Measurements from ENCODE around the gene GRAP. TPM values are rescaled to one million over a fixed set of nuclear protein-coding genes. Genes with fewer than 3 reads are reported as not detected.

Gene GRAP
- total RNA-seq, 1 donor from 2014 or later, result 1.8 TPM

DNA sequence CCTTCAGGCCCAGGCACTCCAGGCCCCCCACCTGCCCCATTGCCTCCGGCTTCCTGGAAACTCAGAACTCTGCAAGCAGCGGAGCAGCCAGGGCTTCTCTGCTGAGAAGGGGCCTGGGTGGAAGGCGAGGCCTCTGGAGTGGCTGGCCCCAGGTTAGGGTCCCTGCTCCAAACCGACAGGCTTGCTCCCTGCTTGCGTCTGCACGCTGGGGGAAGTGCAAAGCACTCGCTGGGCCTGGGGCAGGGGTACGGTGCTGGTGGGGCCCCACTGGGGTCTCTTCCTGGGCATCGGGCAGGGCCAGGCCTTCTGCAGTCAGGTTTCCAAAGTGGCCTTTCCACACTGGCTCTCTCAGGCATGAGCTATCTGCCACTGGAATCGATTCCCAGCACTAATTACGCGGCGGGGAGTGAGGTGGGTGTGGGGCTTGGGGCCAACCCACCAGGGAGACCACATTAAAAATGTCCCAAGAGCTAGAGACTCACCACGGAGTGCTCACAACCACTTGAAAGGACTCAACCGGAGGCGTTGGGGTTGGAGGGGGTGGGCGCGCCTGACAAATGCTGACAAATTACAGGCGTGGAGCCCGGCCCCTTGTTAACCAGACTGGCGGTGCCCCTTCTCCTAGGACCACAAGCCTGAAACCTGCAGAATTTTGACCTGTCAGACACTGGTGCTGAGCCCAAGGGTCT lies 60.1 kb downstream of the GRAP start:
- TF ChIP-seq, protein P1, sequence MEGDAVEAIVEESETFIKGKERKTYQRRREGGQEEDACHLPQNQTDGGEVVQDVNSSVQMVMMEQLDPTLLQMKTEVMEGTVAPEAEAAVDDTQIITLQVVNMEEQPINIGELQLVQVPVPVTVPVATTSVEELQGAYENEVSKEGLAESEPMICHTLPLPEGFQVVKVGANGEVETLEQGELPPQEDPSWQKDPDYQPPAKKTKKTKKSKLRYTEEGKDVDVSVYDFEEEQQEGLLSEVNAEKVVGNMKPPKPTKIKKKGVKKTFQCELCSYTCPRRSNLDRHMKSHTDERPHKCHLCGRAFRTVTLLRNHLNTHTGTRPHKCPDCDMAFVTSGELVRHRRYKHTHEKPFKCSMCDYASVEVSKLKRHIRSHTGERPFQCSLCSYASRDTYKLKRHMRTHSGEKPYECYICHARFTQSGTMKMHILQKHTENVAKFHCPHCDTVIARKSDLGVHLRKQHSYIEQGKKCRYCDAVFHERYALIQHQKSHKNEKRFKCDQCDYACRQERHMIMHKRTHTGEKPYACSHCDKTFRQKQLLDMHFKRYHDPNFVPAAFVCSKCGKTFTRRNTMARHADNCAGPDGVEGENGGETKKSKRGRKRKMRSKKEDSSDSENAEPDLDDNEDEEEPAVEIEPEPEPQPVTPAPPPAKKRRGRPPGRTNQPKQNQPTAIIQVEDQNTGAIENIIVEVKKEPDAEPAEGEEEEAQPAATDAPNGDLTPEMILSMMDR (IDR thresholded peaks at IDR 0.05), result no peak

DNA sequence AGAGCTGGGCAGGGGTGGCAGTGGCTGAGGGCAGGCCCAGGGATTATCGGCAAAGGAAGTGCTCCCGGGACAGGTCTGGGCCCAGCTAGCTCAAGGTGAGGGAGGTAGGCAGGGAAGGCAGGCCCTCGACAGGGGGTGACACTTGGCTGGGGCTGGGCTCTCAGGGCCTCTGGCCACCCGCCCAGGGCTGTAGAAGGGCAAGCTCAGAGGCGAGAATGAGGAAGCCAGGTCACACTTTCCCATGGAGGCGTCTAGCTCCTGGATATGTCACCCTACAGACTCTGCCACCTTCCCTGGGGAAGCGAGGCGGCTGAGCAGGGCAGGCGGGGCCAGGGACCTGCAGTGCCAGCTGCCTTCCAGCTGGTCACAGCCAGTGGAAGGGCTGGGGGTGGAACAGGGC lies 61.3 kb downstream of the GRAP start:
- Histone ChIP-seq H3K27ac (no peak overlapping the region), H3K9me3 (no peaks in the 10 kb centered on the region), H3K4me1 (no peaks in the 10 kb centered on the region), H3K4me3 (no peak overlapping the region), H3K27me3 (no peaks in the 10 kb centered on the region), H3K36me3 (peaks cover 8 to 11% of the 10 kb centered on the region in 2 donors)
- intact Hi-C loops (cut with DNase I), result no loop called here
- DNase-seq (ENCODE audit: low spot score in 2 of 2), result no peak
- TF ChIP-seq, protein P1 (IDR thresholded peaks at IDR 0.05), result no peak

More for the DNA sequence above, 60.1 kb downstream of the GRAP start:
- H3K4me1 ChIP-seq, result no peaks in the 10 kb centered on the region
- no peak for DNase-seq (ENCODE audit: low spot score in 2 of 2)
- H3K27ac ChIP-seq, result no peak overlapping the region
- H3K27me3 ChIP-seq, result no peaks in the 10 kb centered on the region
- intact Hi-C loops (cut with DNase I), result no loop called here
- no peaks in the 10 kb centered on the region for H3K9me3 ChIP-seq
- peaks cover 8 to 11% of the 10 kb centered on the region in 2 donors for H3K36me3 ChIP-seq
- no peak overlapping the region for H3K4me3 ChIP-seq

DNA sequence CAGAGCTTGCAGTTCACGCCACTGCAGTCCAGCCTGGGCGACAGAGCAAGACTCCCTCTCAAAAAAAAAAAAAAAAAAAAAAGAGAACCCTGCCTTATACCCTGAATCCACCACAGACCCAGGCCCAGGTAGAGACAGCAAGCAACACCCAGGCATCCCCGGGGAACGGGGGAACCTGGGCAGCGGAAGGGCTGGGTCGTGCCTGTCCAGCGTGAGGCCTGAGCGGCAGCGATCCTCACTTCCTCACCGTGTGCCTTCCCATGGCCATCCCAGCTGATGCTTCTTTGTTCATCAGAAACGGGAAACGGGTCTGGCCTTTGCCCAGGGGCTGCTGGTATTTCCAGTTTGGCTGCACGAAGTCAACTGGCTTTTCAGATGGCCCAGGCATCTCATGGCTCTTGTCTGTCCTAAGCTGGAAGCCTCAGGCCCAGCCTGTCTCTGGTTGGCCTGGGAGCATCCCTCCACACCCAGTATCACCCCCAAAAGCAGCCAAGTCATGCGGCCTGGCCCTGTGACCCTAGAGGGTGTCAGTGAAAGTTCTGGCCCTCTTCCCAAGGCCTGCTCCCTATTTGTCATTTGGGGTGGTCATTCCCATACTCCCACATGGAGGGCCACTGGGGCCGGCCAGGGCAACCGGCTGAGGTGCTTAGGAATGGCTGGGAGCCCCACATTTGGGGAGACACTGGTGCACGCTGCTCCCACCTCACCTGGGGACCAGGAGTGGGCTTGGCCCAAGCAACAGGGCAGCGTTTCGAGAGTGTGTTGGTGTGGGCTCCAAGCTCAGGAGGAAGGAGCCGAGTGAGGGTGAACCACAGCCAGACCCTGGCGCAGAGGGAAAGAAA lies 62.3 kb downstream of the GRAP start:
- DNase-seq (ENCODE audit: low spot score in 2 of 2), result no peak
- Histone ChIP-seq H3K9me3 (no peaks in the 10 kb centered on the region), H3K27me3 (no peaks in the 10 kb centered on the region), H3K4me1 (no peaks in the 10 kb centered on the region), H3K27ac (no peak overlapping the region), H3K36me3 (peaks cover 8 to 11% of the 10 kb centered on the region in 2 donors), H3K4me3 (no peak overlapping the region)
- TF ChIP-seq, protein P1 (IDR thresholded peaks at IDR 0.05), result no peak
- intact Hi-C loops (cut with DNase I), result no loop called here

DNA sequence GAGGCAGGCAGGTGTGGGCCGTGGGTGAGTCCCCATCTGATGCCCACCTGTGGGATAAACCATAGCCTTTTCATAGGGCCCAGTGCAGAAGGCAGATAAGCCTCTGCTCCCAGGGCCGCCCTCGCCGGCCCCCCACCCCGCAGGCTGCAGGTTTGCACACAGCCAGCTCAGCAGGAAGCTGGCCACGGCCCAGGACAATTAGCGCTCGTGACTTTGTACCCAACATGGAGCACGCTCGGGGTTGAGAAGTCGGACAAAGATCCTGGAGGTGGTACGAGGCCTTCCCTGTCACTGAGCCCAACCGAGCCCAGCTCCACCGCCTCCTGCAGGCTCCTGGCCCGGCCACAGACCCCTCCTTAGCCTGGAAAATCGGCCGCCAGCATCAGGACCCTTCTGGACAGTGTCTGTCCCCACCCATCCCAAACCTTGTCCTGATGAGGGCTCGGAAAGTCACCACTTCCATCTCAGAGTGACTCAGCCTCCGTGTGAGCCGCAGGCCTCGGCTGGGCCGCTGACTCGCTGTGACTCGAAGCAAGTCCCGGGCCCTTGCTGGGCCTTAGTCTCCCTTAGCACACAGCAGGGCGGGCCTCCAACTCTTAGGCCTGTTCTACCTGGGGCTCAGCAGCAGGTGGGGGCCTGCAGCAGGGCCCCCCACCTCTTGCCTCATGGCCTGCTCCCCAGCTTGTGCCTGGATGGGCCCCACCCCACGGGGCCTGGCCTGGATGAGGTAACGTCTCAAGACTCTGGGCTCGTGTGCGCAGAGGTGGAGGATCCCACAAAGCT lies 64.9 kb downstream of the GRAP start:
- intact Hi-C loops (cut with DNase I), result no loop called here
- no peak overlapping the region for H3K27ac ChIP-seq
- H3K4me1 ChIP-seq, result no peaks in the 10 kb centered on the region
- DNase-seq (ENCODE audit: low spot score in 2 of 2), result no peak
- H3K27me3 ChIP-seq, result no peaks in the 10 kb centered on the region
- TF ChIP-seq, protein P1 (IDR thresholded peaks at IDR 0.05), result no peak
- H3K4me3 ChIP-seq, result no peak overlapping the region
- H3K9me3 ChIP-seq, result no peaks in the 10 kb centered on the region
- peaks cover 28 to 37% of the 10 kb centered on the region in 2 donors for H3K36me3 ChIP-seq

DNA sequence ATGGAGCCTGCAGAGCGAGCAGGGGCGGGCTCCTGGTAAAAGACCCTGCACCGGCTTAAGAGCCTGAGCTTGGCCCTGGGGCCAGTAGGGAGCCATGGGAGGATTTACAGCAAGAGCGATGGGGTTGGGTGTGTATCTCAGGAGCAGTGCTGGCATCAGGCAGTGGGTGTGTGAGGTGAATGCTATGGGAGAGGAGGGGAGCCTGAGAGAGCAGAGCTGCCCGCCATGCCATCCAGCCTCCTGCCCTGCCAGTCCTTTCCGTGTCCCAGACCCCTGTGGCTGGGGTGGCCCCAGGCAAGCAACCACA lies 65.5 kb downstream of the GRAP start:
- Histone ChIP-seq H3K4me1 (no peaks in the 10 kb centered on the region), H3K9me3 (no peaks in the 10 kb centered on the region), H3K27me3 (no peaks in the 10 kb centered on the region), H3K4me3 (no peak overlapping the region), H3K27ac (no peak overlapping the region), H3K36me3 (peaks cover 23 to 42% of the 10 kb centered on the region in 2 donors)
- TF ChIP-seq, protein P1 (IDR thresholded peaks at IDR 0.05), result no peak
- intact Hi-C loops (cut with DNase I), result no loop called here
- no peak for DNase-seq (ENCODE audit: low spot score in 2 of 2)

All from ascending aorta (tissue), 2 donors.